Fibroblast of mammary gland (primary cell): ENCODE results near the gene RECQL5.

ENCODE experiments used
- DNase-seq: peaks from one replicate; pipeline ENCODE4 v3.0.0-alpha.2; 2010; ENCODE audit warnings: low read depth
- H3K4me3 ChIP-seq: 2 replicates; pipeline ENCODE4 v1.5.1; 2011; ENCODE audit warnings: low read depth, mild to moderate bottlenecking, low read length, moderate library complexity; ENCODE audit not compliant: control insufficient read depth
- TF ChIP-seq, protein P1 (sequence below): conservative IDR thresholded peaks from 2 replicates; pipeline ENCODE4 v1.5.1; 2011; ENCODE audit warnings: low read depth, low read length, inconsistent platforms; ENCODE audit not compliant: control insufficient read depth, insufficient read depth

The RECQL5 gene

DNA sequence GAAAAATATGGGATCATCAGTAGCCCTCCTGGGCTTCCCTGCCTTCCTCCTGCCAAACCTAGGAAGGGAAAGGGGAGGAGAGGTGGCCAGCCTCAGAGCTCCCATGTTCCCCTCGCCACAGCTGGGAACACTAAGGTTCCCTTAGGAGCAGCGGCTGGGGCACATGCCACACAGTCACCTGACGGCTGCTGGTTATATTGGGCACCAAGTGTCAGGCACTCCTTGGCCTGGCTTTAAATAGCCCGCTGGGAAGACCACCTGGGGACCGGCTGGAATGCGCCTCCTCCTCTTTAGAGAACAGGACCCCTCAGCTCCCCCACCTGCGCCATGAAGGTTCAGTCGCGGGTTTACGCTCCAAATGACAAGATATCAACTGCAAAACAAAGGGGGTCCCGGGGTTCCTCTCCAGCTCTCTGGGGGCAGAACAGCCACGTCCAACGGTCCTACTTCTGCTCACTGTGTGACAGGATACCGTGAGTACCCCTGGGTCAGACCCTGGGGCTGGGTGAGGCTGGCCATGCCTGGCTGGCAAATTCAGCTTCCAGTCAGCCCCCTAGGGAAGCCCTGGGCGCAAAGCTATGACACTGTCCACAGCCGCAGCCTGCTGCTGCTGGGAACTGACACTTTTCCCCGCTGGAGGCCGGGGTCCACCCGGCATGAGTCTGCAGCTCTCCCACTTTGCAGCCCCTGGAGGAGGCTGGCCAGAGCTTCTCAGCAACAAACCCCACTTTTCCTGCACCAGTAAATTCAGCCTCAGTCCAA lies 30.4 kb downstream of the RECQL5 start:
- TF ChIP-seq, protein P1, sequence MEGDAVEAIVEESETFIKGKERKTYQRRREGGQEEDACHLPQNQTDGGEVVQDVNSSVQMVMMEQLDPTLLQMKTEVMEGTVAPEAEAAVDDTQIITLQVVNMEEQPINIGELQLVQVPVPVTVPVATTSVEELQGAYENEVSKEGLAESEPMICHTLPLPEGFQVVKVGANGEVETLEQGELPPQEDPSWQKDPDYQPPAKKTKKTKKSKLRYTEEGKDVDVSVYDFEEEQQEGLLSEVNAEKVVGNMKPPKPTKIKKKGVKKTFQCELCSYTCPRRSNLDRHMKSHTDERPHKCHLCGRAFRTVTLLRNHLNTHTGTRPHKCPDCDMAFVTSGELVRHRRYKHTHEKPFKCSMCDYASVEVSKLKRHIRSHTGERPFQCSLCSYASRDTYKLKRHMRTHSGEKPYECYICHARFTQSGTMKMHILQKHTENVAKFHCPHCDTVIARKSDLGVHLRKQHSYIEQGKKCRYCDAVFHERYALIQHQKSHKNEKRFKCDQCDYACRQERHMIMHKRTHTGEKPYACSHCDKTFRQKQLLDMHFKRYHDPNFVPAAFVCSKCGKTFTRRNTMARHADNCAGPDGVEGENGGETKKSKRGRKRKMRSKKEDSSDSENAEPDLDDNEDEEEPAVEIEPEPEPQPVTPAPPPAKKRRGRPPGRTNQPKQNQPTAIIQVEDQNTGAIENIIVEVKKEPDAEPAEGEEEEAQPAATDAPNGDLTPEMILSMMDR, result no peak
- no peak overlapping the region for H3K4me3 ChIP-seq
- DNase-seq, result no peak

DNA sequence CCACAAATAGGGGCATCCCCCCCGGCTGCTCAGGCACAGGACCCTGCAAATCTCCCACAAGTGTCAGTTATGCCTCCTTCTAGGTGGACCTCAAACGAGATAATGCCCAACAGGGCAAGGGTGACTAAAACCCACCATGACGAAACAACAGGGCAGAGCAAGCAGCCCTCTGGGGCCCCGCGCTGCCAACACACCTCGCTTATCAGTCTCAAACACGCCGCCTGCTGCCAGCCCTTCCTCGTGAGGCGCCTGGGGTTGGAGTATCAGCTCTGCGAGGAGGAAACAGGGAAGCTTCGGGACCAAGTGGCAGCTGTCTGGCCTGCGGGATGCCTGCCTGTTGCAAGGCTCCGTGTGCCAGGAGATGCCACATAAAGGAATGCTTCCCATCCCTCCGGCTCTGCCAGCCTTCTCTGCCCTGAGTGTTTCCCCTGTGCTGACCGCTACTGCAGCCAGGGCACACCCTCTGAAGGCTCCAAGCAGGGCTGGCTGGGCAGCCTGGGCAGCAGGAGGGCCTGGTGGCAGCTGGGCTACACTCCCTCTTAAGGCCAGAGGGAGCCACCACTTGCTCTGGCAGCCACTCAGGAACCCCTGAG lies 31.2 kb downstream of the RECQL5 start:
- DNase-seq, result no peak
- TF ChIP-seq, protein P1, result no peak
- no peak overlapping the region for H3K4me3 ChIP-seq

DNA sequence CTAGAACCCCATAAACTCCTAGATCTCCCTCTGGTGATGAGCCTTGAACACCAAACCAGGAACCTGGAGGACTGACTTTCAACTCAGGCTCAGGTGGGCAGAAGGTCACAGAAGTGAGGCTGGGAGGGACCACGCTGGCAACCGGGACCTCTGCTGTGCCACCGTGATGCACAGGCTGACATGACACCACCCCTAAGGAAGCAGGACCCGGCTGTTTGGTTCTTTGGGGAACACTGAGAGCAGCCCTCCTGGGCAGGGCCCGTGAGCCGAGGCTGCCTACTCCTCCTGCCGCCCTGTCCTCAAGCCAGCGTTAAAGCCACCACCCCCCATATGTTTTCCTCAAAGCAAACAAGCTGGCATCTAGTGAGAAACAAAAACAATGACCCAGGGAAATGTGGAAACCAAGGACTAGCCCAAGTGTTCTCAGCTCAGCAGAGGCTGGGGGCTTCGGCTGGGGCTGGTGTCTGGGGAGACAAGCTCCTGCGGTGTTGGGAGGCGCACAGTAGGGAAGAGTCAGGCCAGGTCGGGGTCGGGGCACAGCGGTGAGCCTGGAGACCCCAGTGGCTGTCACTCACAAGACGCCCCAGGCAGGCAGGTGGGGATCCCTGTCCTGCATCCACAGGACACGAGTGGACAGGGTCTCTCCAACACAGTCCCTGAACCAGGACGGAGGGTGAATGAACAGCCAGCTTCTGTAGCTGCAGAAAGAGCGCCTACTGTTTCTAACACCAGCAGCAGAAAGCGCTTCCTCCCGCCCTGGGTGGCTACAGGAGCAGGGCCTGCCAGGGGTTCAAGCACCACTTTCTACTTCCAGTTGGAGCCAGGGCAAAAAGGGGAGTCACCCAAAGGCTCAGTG lies 32.0 kb downstream of the RECQL5 start:
- H3K4me3 ChIP-seq, result no peak overlapping the region
- TF ChIP-seq, protein P1, result no peak
- DNase-seq, result no peak

DNA sequence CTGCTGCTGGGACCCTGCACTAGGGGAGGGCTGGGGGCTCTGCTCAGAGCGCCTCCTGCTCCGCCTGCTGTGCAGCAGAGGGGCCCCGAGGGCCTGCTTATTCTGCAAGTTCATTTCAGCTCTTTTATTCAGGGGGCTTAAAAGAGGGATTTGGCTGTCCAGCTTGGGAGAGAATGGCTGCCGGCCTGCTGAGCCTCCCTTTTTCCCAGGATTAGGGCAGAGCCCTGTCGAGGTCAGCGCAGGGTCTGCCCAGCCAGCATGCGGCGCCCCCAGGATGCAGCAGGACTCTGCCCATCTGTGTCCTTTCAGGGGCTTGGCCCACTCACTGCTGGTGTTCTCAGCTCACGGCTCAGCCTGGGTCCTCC lies 32.6 kb downstream of the RECQL5 start:
- TF ChIP-seq, protein P1, result no peak
- H3K4me3 ChIP-seq, result no peak overlapping the region
- DNase-seq, result no peak

DNA sequence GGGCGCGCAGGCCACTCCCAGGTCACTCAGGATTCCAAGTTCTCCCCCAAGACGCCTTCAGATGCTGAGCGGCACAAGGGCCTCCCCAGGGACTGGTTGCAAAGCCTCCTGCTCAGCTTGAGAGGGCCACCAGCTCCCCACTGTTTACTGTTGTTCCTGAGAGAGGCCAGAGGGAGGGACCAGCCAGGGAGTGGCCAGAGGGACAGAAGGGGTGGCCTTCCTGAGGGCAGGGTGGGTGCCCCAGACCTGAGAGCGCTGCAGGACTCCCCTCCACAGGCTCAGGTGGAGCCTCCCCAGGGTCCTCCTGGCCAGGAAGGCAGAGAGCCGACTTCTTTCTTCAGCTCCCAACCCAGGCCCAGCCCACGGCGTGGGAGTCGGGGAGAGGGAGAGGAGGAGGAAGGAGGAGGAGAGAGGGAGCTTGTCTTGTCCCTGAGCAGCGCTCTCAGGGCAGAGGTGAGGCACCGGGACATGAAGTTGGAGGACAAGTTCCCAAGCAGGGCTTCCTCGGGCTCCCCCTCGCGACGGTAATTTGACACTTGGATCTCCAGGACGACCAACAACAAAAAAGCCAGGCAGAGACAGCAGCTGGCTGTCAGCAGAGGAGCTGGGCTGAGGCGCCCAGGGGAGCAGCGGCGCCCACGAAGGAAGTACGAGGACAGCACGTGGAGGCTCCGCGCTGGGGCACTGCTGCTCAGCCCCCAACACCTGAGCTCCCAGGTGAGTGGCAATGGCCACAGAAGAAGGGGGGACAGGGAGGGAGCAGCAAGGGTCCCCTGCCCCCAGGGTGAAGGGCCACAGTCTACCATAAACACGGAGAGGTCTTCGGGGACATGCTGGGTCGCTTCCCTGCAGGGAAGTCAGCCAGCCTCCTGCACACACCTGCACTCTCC lies 33.2 kb downstream of the RECQL5 start:
- no peak overlapping the region for H3K4me3 ChIP-seq
- TF ChIP-seq, protein P1, result peak; percentile 65
- peak; percentile 87 for DNase-seq
